ENCODE results near the gene CCM2L.
A peak's percentile ranks its signal among the peaks of the same experiment; 100 is the strongest.

CCM2L gene

GRCh38 chr20:32010101-32010500, at the start of gene CCM2L:
CCM2L (plus strand) TSS chr20:32010438; CDS start chr20:32010455, 17 bp downstream.
- no peak for DNase-seq

GRCh38 chr20:31962761-31963160, 47.5 kb upstream of the CCM2L start:
- DNase-seq = no peak

GRCh38 chr20:31963889-31964288, 46.3 kb upstream of the CCM2L start:
- no peak for DNase-seq

- DNase-seq = no peak
These were observed 43.1 kb upstream of the CCM2L start for GRCh38 chr20:31966991-31967655.

- peak; percentile 28 for DNase-seq
These were observed 42.4 kb upstream of the CCM2L start, which contains the start of gene XKR7 for GRCh38 chr20:31967830-31968249. XKR7 (plus strand) TSS chr20:31968151; CDS start chr20:31968176, 25 bp downstream.

- DNase-seq = peak; percentile 83
These were observed 41.7 kb upstream of the CCM2L start for GRCh38 chr20:31968291-31969126.

- no peak for DNase-seq
These were observed 40.2 kb upstream of the CCM2L start for GRCh38 chr20:31969991-31970390.

GRCh38 chr20:31972471-31973021, 37.7 kb upstream of the CCM2L start:
- no peak for DNase-seq

GRCh38 chr20:31974296-31974695, 35.9 kb upstream of the CCM2L start:
- no peak for DNase-seq

GRCh38 chr20:31974951-31975487, 35.2 kb upstream of the CCM2L start:
- DNase-seq = no peak

- DNase-seq = no peak
These were observed 34.4 kb upstream of the CCM2L start for GRCh38 chr20:31975874-31976273.

GRCh38 chr20:31977080-31977479, 33.2 kb upstream of the CCM2L start:
- no peak for DNase-seq

- DNase-seq = no peak
These were observed 30.4 kb upstream of the CCM2L start for GRCh38 chr20:31979713-31980426.

- DNase-seq = no peak
These were observed 28.5 kb upstream of the CCM2L start for GRCh38 chr20:31981784-31982183.

GRCh38 chr20:31984981-31985471, 25.2 kb upstream of the CCM2L start:
- DNase-seq = no peak

GRCh38 chr20:31987744-31988143, 22.5 kb upstream of the CCM2L start:
- DNase-seq = no peak

- DNase-seq = no peak
These were observed 21.7 kb upstream of the CCM2L start for GRCh38 chr20:31988430-31989015.

GRCh38 chr20:31989030-31989645, 21.1 kb upstream of the CCM2L start:
- DNase-seq = no peak

GRCh38 chr20:31990641-31991338, 19.4 kb upstream of the CCM2L start:
- no peak for DNase-seq

GRCh38 chr20:31991339-31991705, 18.9 kb upstream of the CCM2L start:
- DNase-seq = no peak

GRCh38 chr20:31992086-31992485, 18.2 kb upstream of the CCM2L start:
- DNase-seq = no peak
